Transverse colon (tissue), 4 donors: ENCODE measurements around the gene QSOX2. TPM values are rescaled to one million over a fixed set of nuclear protein-coding genes. Genes with fewer than 3 reads are reported as not detected.

Experiments used
- DNase-seq: peaks from one replicate; pipeline ENCODE4 v3.0.0-alpha.2; 2019
- H3K27ac ChIP-seq, 4 donors: fragments of 200-600 bp; sonication (generic); 2 replicates each; pipeline ENCODE4 v1.5.1; 2016 to 2018; ENCODE audit warnings: inconsistent platforms in 4 of 4
- H3K27me3 ChIP-seq: fragments of 200-600 bp; sonication (generic); 2 replicates; pipeline ENCODE4 v1.5.1; 2017; ENCODE audit warnings: inconsistent platforms
- H3K36me3 ChIP-seq, 4 donors: fragments of 200-600 bp; sonication (generic); 2 replicates each; pipeline ENCODE4 v1.5.1; 2017 to 2019; ENCODE audit warnings: inconsistent platforms in 4 of 4
- H3K4me1 ChIP-seq, 4 donors: fragments of 200-600 bp; sonication (generic); 2 replicates each; pipeline ENCODE4 v1.5.1; 2017 to 2020; ENCODE audit warnings: inconsistent platforms in 4 of 4
- H3K4me3 ChIP-seq, 4 donors: fragments of 200-600 bp; sonication (generic); 1 replicate in 1 of 4; 2 replicates in 3 of 4; pipeline versions ENCODE4 v1.5.1 to v1.6.1; 2017 to 2019; ENCODE audit warnings: inconsistent platforms in 4 of 4
- H3K9me3 ChIP-seq, 2 donors: fragments of 200-600 bp; sonication (generic); 2 replicates each; pipeline ENCODE4 v1.5.1; 2017 to 2019; ENCODE audit warnings: inconsistent platforms in 2 of 2
- EP300 ChIP-seq: sonication (generic); formaldehyde crosslinking; IDR thresholded peaks from one replicate; pipeline ENCODE4 v1.6.1; 2017; ENCODE audit warnings: antibody characterized with exemption, low read depth
- POLR2A ChIP-seq: fragments of 450-650 bp; IDR thresholded peaks from one replicate; pipeline ENCODE4 v1.6.1; 2016; ENCODE audit warnings: antibody characterized with exemption, mild to moderate bottlenecking, moderate library complexity
- POLR2AphosphoS5 ChIP-seq, 3 donors: sonication (generic); formaldehyde crosslinking; IDR thresholded peaks; one replicate each; pipeline ENCODE4 v1.6.1; 2016; ENCODE audit warnings: antibody characterized with exemption in 3 of 3
- WGBS, 2 donors: methylation state at CpG; one replicate each; pipeline ENCODE4 v1.1.5; 2018; ENCODE audit warnings: low coverage in 1 of 2; 5-methylcytosine and 5-hydroxymethylcytosine counted together
- in situ Hi-C, 4 donors: fragments of 200-750 bp; cut with MboI; loops; one replicate each; pipeline versions ENCODE4 v1.15.0 to v1.15.1; 2017; ENCODE audit warnings: low sequenced_read_pairs in 3 of 4, low pct_ligation_motif_present in 1 of 4, low pct_unique_long_range_greater_than_20kb in 1 of 4
- intact Hi-C: fragments of 100-400 bp; cut with DNase I; formaldehyde crosslinking; loops from one replicate; pipeline ENCODE4 v1.15.1; 2023; ENCODE audit warnings: low total_unique reads
- total RNA-seq, 4 donors: library from RNA; depleted of rRNA; stranded (reverse); fragments of >200 nt; gene quantifications; one replicate each; pipeline ENCODE4 v1.1.0, GENCODE V29; 2016
- TF ChIP-seq, protein P1 (sequence below), 5 experiments: fragments of 200-600 bp in 3 of 5; fragments of 450-650 bp in 2 of 5; sonication (generic) in 3 of 5; IDR thresholded peaks; 1 replicate in 2 of 5; 2 replicates in 3 of 5; pipeline ENCODE4 v1.5.1; 2016 to 2017; ENCODE audit warnings: antibody characterized with exemption in 5 of 5, inconsistent platforms in 3 of 5, mild to moderate bottlenecking in 2 of 5, moderate library complexity in 1 of 5

The QSOX2 gene
- total RNA-seq, 4 donors from 2014 or later: 3.7 to 18.1 (median 4.8) TPM

DNA sequence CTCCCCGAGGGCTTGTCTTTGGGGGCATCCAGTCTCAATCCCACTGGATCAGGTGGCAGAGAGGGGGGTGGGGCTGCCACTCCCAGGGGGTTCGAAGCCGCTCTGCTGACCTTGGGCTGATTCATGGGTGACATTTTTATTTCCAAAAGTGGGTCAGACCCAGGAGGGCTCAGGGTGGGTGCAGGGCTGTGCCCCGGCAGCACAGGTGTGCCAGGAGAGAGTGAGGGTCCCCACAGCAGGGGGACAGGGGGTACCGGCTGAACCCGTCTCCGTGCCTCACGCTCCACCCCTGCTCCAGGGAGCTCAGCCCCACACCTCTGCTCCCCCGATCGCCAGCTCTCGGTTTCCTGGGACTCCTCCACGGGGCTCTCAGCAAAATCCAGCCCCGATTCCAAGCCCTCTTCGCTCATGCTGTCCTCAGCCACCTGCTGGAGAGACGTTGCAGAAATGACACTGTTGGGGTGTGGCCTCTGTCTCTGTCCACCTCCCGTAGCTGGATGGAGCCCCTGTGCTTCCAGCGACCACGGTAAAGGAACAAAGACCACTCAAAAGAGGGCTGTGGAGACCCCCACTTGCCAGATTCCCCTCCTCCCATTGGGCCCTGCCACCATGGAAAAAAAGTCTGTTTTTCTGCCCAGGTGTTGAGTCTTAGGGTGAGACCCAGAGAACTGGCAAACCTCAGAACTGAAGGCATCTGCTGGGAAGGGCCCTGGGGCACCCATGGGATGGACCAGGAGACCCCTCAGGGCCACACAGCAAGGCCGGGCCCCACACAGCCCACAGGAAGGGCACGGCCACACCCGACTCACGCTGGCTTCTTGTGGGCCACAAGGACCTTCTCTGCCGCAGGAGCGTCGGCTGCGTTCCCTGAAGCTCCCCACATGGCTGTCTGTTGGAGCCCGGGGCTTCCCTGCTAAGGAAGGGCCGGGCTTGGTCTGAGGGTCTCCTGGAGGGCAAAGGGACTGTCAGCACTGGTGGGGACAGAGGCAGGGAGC, 10.6 kb upstream of the QSOX2 start:
- H3K4me1 ChIP-seq: no peaks in the 10 kb centered on the region
- in situ Hi-C loops: no loop called here
- no peak overlapping the region for H3K4me3 ChIP-seq
- TF ChIP-seq, protein P1, sequence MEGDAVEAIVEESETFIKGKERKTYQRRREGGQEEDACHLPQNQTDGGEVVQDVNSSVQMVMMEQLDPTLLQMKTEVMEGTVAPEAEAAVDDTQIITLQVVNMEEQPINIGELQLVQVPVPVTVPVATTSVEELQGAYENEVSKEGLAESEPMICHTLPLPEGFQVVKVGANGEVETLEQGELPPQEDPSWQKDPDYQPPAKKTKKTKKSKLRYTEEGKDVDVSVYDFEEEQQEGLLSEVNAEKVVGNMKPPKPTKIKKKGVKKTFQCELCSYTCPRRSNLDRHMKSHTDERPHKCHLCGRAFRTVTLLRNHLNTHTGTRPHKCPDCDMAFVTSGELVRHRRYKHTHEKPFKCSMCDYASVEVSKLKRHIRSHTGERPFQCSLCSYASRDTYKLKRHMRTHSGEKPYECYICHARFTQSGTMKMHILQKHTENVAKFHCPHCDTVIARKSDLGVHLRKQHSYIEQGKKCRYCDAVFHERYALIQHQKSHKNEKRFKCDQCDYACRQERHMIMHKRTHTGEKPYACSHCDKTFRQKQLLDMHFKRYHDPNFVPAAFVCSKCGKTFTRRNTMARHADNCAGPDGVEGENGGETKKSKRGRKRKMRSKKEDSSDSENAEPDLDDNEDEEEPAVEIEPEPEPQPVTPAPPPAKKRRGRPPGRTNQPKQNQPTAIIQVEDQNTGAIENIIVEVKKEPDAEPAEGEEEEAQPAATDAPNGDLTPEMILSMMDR (IDR thresholded peaks at IDR 0.05): no peak
- TF ChIP-seq POLR2AphosphoS5 (IDR thresholded peaks at IDR 0.05) (no peak), POLR2A (no peak), EP300 (no peak)
- DNase-seq: no peak
- 42% methylated on average over 23 of the region's 28 CpGs; no CpG with 5 or more reads in 1 of the 2 donors for WGBS, 2 donors
- peaks cover 27% of the 10 kb centered on the region for H3K27me3 ChIP-seq
- no peaks in the 10 kb centered on the region for H3K9me3 ChIP-seq
- H3K27ac ChIP-seq: no peak overlapping the region
- no peaks in the 10 kb centered on the region for H3K36me3 ChIP-seq
- intact Hi-C loops: no loop called here

DNA sequence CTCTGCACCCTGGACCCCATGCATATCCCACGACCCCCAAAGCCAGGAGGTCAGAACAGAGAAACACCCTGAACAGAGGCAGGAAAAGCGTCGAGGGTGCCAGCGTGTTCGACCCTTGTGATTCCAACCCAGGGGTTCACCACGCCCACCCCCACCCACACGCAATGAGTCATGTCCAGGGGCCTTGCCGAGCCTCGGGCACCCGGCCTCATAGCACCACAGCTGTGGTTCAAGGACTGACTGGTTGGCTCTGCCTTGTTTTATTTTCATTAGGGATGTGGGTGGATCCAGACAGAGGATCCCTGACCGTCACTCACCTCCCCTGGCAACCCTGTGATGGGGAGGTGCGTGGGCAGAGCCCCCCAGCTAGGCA, 9.5 kb upstream of the QSOX2 start:
- Histone ChIP-seq H3K36me3 (no peaks in the 10 kb centered on the region), H3K9me3 (no peaks in the 10 kb centered on the region), H3K27ac (no peak overlapping the region), H3K4me3 (no peak overlapping the region), H3K4me1 (no peaks in the 10 kb centered on the region), H3K27me3 (peaks cover 35% of the 10 kb centered on the region)
- TF ChIP-seq POLR2A: no peak
- TF ChIP-seq, protein P1 (IDR thresholded peaks at IDR 0.05): no peak
- no peak for DNase-seq
- in situ Hi-C loops: no loop called here
- WGBS, 2 donors: 11% methylated on average over 12 of the region's 12 CpGs; no CpG with 5 or more reads in 1 of the 2 donors
- intact Hi-C loops: no loop called here

DNA sequence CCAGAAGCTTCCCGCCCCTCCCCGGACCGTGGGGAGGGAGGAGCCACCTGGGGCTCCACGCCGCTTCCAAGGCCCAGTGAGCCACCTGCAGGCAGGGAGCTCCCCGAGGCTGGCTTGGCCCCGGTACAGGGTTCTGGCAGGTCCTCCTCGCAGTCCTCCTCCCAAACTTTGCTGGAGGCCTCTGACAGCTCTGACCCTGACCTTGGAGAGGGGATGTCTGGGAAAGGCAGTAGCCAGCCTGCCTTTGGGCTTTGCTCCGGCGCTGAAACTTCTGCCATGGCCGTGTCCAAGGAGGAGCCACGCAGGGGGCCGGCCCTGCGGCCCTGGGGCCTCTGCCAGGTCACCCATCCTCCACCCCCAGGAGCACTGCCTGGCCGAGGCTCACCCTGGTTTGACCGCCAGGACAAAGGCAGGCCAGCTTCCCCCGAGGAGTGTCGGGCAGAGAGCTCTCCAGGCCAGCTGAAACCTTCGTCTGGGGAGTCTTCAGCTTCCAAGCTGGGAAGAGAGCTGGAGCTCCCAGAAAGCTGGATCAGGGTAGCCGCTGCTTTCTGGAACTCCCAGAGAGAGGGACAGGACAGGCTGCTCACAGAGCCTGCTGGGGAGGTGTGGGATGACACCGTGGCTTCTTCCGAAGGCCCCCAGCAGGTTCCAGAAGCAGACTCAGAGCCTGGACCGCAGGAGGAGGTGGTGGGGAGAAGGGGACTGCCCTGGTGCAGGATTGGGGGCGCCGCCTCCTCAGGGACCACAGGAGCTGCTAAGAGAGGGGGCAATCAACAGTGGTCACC, 9.0 kb upstream of the QSOX2 start:
- H3K4me3 ChIP-seq: no peak overlapping the region
- H3K27me3 ChIP-seq: peaks cover 39% of the 10 kb centered on the region
- no peaks in the 10 kb centered on the region for H3K36me3 ChIP-seq
- TF ChIP-seq, protein P1 (IDR thresholded peaks at IDR 0.05): no peak
- TF ChIP-seq POLR2A: no peak
- no peaks in the 10 kb centered on the region for H3K9me3 ChIP-seq
- no peak for DNase-seq
- H3K4me1 ChIP-seq: no peaks in the 10 kb centered on the region
- in situ Hi-C loops (no loop called here), intact Hi-C loops (no loop called here)
- 58% methylated on average over 22 of the region's 25 CpGs; no CpG with 5 or more reads in 1 of the 2 donors for WGBS, 2 donors
- no peak overlapping the region for H3K27ac ChIP-seq
